Neural cell (in vitro differentiated cells): ENCODE data around the gene COL4A5.

Experiments
- EZH2 ChIP-seq: fragments of 200-600, 300-800 bp; shearing (Covaris generic), sonication (generic); IDR thresholded peaks from 2 replicates; pipeline ENCODE4 v1.6.1; 2014; ENCODE audit warnings: antibody characterized with exemption, low read length, borderline replicate concordance, mild to moderate bottlenecking; ENCODE audit not compliant: insufficient read depth, poor library complexity, severe bottlenecking
- MXI1 ChIP-seq: fragments of 450-650 bp; conservative IDR thresholded peaks from 2 replicates; pipeline ENCODE4 v1.6.1; 2014; ENCODE audit warnings: antibody characterized with exemption, mild to moderate bottlenecking; ENCODE audit not compliant: poor library complexity, severe bottlenecking
- POLR2AphosphoS5 ChIP-seq: IDR thresholded peaks from 2 replicates; pipeline ENCODE4 v1.6.1; 2012
- TAF1 ChIP-seq: IDR thresholded peaks from 2 replicates; pipeline ENCODE4 v1.6.1; 2012; ENCODE audit warnings: low read depth
- TF ChIP-seq, protein P1 (sequence below): fragments of 450-650 bp; IDR thresholded peaks from 2 replicates; pipeline ENCODE4 v1.5.1; 2014; ENCODE audit warnings: antibody characterized with exemption, mild to moderate bottlenecking, moderate library complexity; ENCODE audit not compliant: poor library complexity, severe bottlenecking

DNA sequence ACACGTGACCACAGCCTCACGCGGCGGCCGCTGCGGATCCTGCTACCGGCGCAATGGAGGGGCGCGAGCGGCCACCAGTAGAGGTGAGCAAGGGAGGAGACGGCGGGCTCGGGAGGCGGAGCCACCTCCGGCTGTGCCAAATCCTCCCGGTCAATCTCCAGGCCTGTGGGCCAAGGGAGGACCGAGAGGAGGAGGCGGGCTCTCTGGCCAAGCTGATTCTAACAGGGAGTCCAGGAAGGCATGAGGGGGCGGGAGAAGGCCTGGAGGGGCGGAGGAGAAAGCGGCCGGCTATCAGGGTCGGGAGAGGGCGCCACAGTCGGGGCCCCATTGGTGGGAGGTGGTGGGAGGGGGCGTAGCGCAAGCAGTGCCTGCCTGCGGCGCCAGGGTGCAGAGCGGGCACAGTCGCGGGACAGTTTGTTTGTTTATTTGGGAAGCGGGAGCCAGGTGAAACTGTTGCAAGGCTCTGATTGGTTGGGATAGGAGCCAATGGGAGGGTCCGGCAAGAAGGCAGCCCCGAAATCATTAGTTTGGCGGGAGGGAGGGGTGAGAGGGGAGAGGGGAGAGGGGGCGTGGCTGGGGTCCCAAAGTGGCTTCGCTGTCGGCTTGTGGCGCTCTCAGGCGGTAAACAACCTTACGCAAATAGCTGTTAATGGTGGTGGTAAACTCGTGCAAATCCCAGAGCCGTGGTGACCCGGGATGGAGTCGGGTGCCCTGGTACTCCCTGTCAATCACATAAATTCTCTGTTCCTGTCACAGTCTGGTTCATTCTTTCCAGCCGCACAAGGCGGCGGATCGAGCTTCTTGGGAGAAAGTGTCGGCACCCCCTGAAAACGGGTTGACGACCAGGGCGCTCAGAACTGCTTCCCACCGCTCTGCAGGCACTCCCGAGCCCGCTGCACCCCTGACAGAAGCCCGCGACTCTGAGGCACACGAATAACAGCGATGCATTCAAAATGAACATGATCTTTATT lies 297.2 kb downstream of the COL4A5 start, which contains the start of gene IRS4:
- TF ChIP-seq, protein P1, sequence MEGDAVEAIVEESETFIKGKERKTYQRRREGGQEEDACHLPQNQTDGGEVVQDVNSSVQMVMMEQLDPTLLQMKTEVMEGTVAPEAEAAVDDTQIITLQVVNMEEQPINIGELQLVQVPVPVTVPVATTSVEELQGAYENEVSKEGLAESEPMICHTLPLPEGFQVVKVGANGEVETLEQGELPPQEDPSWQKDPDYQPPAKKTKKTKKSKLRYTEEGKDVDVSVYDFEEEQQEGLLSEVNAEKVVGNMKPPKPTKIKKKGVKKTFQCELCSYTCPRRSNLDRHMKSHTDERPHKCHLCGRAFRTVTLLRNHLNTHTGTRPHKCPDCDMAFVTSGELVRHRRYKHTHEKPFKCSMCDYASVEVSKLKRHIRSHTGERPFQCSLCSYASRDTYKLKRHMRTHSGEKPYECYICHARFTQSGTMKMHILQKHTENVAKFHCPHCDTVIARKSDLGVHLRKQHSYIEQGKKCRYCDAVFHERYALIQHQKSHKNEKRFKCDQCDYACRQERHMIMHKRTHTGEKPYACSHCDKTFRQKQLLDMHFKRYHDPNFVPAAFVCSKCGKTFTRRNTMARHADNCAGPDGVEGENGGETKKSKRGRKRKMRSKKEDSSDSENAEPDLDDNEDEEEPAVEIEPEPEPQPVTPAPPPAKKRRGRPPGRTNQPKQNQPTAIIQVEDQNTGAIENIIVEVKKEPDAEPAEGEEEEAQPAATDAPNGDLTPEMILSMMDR = peak; percentile 57
- TF ChIP-seq EZH2 (no peak), POLR2AphosphoS5 (no peak), TAF1 (no peak), MXI1 (peak; percentile 15)
